ENCODE data around the gene IRAK1.

Gene IRAK1

GRCh38 chrX:154002215-154002719 is 17.4 kb downstream of the IRAK1 start:
- peak; percentile 67 for DNase-seq
- Histone ChIP-seq H3K27me3 (replicated peaks; ENCODE audit: insufficient read depth, low read length) (no peaks in the 10 kb centered on the region), H3K4me3 (ENCODE audit: low read length) (peak overlapping the region; percentile 15; the same call in 1 of the 2 replicates)

GRCh38 chrX:154000051-154000450 is 19.7 kb downstream of the IRAK1 start:
- H3K4me1 ChIP-seq (ENCODE audit: low read length) = peaks cover 13% of the 10 kb centered on the region
- no peak overlapping the region for H3K4me2 ChIP-seq (ENCODE audit: low read depth, low read length)
- DNase-seq = no peak
- H3K9ac ChIP-seq (ENCODE audit: low read length) = no peak overlapping the region
- H3K36me3 ChIP-seq (replicated peaks; ENCODE audit: insufficient read depth, low read length) = no peaks in the 10 kb centered on the region
- H3K9me2 ChIP-seq (replicated peaks; ENCODE audit: insufficient read depth, low read length) = no peaks in the 10 kb centered on the region
- no peak for TF ChIP-seq EZH2 (optimal IDR thresholded peaks at IDR 0.05; ENCODE audit: low read depth, low read length)
- no peak for TF ChIP-seq CTCF (IDR thresholded peaks at IDR 0.05; ENCODE audit: low read length)
- TF ChIP-seq EZH2phosphoT487 (IDR thresholded peaks at IDR 0.05; ENCODE audit: low read length) = no peak
- H3K79me2 ChIP-seq (ENCODE audit: low read length) = no peaks in the 10 kb centered on the region
- H4K20me1 ChIP-seq (ENCODE audit: insufficient read depth, low read length) = no peaks in the 10 kb centered on the region
- H2AFZ ChIP-seq (ENCODE audit: low read length) = no peak overlapping the region
- H3F3A ChIP-seq (ENCODE audit: insufficient read depth, low read length) = no peaks in the 10 kb centered on the region
- H3K9me3 ChIP-seq (replicated peaks; ENCODE audit: insufficient read depth, low read length) = no peaks in the 10 kb centered on the region
- H3K4me3 ChIP-seq (ENCODE audit: low read length) = no peak overlapping the region
- no peak overlapping the region for H3K27ac ChIP-seq (ENCODE audit: low read length)
- H3K27me3 ChIP-seq (replicated peaks; ENCODE audit: insufficient read depth, low read length) = no peaks in the 10 kb centered on the region

More at GRCh38 chrX:154002215-154002719, 17.4 kb downstream of the IRAK1 start:
- H3K4me1 ChIP-seq (ENCODE audit: low read length) = peaks cover 13% of the 10 kb centered on the region
- no peaks in the 10 kb centered on the region for H3K9me3 ChIP-seq (replicated peaks; ENCODE audit: insufficient read depth, low read length)
- no peaks in the 10 kb centered on the region for H4K20me1 ChIP-seq (ENCODE audit: insufficient read depth, low read length)
- no peak for TF ChIP-seq CTCF (IDR thresholded peaks at IDR 0.05; ENCODE audit: low read length)
- no peaks in the 10 kb centered on the region for H3K79me2 ChIP-seq (ENCODE audit: low read length)
- no peaks in the 10 kb centered on the region for H3K36me3 ChIP-seq (replicated peaks; ENCODE audit: insufficient read depth, low read length)
- peak overlapping the region; percentile 10; the same call in 1 of the 2 replicates for H2AFZ ChIP-seq (ENCODE audit: low read length)
- H3K4me2 ChIP-seq (ENCODE audit: low read depth, low read length) = peak overlapping the region; percentile 71
- peak overlapping the region; percentile 33 for H3K9ac ChIP-seq (ENCODE audit: low read length)
- no peaks in the 10 kb centered on the region for H3F3A ChIP-seq (ENCODE audit: insufficient read depth, low read length)
- H3K27ac ChIP-seq (ENCODE audit: low read length) = peak overlapping the region; percentile 80
- H3K9me2 ChIP-seq (replicated peaks; ENCODE audit: insufficient read depth, low read length) = no peaks in the 10 kb centered on the region

- no peak for TF ChIP-seq EZH2 (optimal IDR thresholded peaks at IDR 0.05; ENCODE audit: low read depth, low read length)
- TF ChIP-seq EZH2phosphoT487 (IDR thresholded peaks at IDR 0.05; ENCODE audit: low read length) = no peak
- no peak for TF ChIP-seq CTCF (IDR thresholded peaks at IDR 0.05; ENCODE audit: low read length)
- H4K20me1 ChIP-seq (ENCODE audit: insufficient read depth, low read length) = no peaks in the 10 kb centered on the region
- H3K9me3 ChIP-seq (replicated peaks; ENCODE audit: insufficient read depth, low read length) = no peaks in the 10 kb centered on the region
- H3K9me2 ChIP-seq (replicated peaks; ENCODE audit: insufficient read depth, low read length) = no peaks in the 10 kb centered on the region
- H3K4me1 ChIP-seq (ENCODE audit: low read length) = peaks cover 13% of the 10 kb centered on the region
- H3K27ac ChIP-seq (ENCODE audit: low read length) = no peak overlapping the region
- H2AFZ ChIP-seq (ENCODE audit: low read length) = no peak overlapping the region
- H3K9ac ChIP-seq (ENCODE audit: low read length) = no peak overlapping the region
- H3K4me3 ChIP-seq (ENCODE audit: low read length) = no peak overlapping the region
- DNase-seq = no peak
- no peaks in the 10 kb centered on the region for H3K27me3 ChIP-seq (replicated peaks; ENCODE audit: insufficient read depth, low read length)
- no peaks in the 10 kb centered on the region for H3K79me2 ChIP-seq (ENCODE audit: low read length)
- H3K4me2 ChIP-seq (ENCODE audit: low read depth, low read length) = no peak overlapping the region
- H3F3A ChIP-seq (ENCODE audit: insufficient read depth, low read length) = no peaks in the 10 kb centered on the region
- no peaks in the 10 kb centered on the region for H3K36me3 ChIP-seq (replicated peaks; ENCODE audit: insufficient read depth, low read length)
Measured at GRCh38 chrX:153999359-154000037, 20.2 kb downstream of the IRAK1 start.

Measured in MM.1S (cell line).